ENCODE data around the gene PDE3A. TPM values are rescaled to one million over a fixed set of nuclear protein-coding genes. Genes with fewer than 3 reads are reported as not detected.

The PDE3A gene
- total and polyA plus RNA-seq, 2 of the 4 experiments (the other 2 are of a cell fraction): 0.09 to 0.18 TPM

DNA sequence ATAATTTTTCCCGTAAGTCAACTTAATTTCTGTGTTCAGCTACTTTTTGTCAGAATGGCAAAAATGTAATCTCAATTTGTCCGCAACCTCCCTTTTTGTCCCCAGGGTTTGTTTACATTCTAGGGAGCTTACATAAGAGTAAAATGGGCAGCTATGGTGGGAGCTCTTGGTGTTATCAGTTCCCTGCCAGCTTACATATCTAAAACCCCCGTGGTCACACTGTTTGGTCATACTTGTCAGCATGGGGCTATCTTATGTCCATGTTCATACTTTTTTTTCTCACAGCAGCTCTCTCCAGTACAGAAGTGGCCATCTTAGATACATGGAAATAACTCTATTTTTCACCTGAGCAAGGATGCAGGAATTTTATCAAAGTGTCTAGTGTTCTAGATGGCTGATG is 343.5 kb downstream of the PDE3A start:
- ChIA-PET POLR2A (ENCODE audit: unreplicated experiment) (no interaction called here), CTCF (no interaction called here)
- Histone ChIP-seq H3K27ac (ENCODE audit: insufficient read depth, low read length) (no peak overlapping the region), H3K9me3 (ENCODE audit: control insufficient read depth, insufficient read depth, low read length) (no peaks in the 10 kb centered on the region), H3K4me2 (ENCODE audit: low read depth, low read length) (no peak overlapping the region), H2AK5ac (ENCODE audit: low read depth, low read length) (no peak overlapping the region), H4K5ac (ENCODE audit: low read depth, low read length) (no peak overlapping the region), H3K27me3 (ENCODE audit: control insufficient read depth, insufficient read depth, low read length) (no peaks in the 10 kb centered on the region), H3K14ac (replicated peaks; ENCODE audit: low read depth, low read length) (no peak overlapping the region), H2BK20ac (ENCODE audit: low read depth, low read length) (no peak overlapping the region), H3K4ac (ENCODE audit: low read depth, low read length) (no peak overlapping the region), H3K9ac (ENCODE audit: low read depth, low read length) (no peak overlapping the region), H4K20me1 (ENCODE audit: insufficient read depth, low read length) (no peaks in the 10 kb centered on the region), H4K8ac (ENCODE audit: low read depth in 2 of 2, low read length in 2 of 2) (no peak overlapping the region), H3K56ac (ENCODE audit: extremely low read depth, insufficient read depth, low read length) (no peak overlapping the region), H3K18ac (ENCODE audit: low read depth, low read length) (no peak overlapping the region), H3K9me1 (ENCODE audit: insufficient read depth, low read length) (no peaks in the 10 kb centered on the region), H3K79me1 (ENCODE audit: low read depth in 1 of 2, low read length in 2 of 2) (no peaks in the 10 kb centered on the region), H3K36me3 (ENCODE audit: control insufficient read depth, insufficient read depth, low read length) (no peaks in the 10 kb centered on the region), H3K4me1 (ENCODE audit: control insufficient read depth, insufficient read depth, low read length) (no peaks in the 10 kb centered on the region), H3K4me3 (ENCODE audit: insufficient read depth, low read depth, low read length) (no peak overlapping the region), H2BK5ac (ENCODE audit: low read depth, low read length, poor library complexity, severe bottlenecking) (no peak overlapping the region), H4K91ac (ENCODE audit: insufficient read depth, low read depth, low read length) (no peak overlapping the region), H2BK120ac (ENCODE audit: low read depth, low read length) (no peak overlapping the region), H2AK9ac (replicated peaks; ENCODE audit: low read depth, low read length, poor library complexity) (no peak overlapping the region), H3K23ac (ENCODE audit: low read depth, low read length) (no peak overlapping the region), H2BK15ac (ENCODE audit: low read depth, low read length) (no peak overlapping the region), H2AFZ (replicated peaks; ENCODE audit: low read length, poor library complexity) (no peak overlapping the region)
- DNase-seq (no peak), ATAC-seq (ENCODE audit: low read depth) (no peak)
- in situ Hi-C loops (cut with MboI; ENCODE audit: low sequenced_read_pairs): no loop called here
- no TSS peak for BruUV-seq (replicated peaks)
- TF ChIP-seq NFE2L2 (IDR thresholded peaks at IDR 0.05; ENCODE audit: low read depth, low read length): no peak
- TF ChIP-seq RFX5 (IDR thresholded peaks at IDR 0.05; ENCODE audit: low read depth, low read length): no peak
- TF ChIP-seq, protein P1, sequence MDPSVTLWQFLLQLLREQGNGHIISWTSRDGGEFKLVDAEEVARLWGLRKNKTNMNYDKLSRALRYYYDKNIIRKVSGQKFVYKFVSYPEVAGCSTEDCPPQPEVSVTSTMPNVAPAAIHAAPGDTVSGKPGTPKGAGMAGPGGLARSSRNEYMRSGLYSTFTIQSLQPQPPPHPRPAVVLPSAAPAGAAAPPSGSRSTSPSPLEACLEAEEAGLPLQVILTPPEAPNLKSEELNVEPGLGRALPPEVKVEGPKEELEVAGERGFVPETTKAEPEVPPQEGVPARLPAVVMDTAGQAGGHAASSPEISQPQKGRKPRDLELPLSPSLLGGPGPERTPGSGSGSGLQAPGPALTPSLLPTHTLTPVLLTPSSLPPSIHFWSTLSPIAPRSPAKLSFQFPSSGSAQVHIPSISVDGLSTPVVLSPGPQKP (IDR thresholded peaks at IDR 0.05; ENCODE audit: borderline replicate concordance, low read depth, low read length): no peak
- TF ChIP-seq RCOR1 (IDR thresholded peaks at IDR 0.05; ENCODE audit: insufficient replicate concordance, low read length): no peak
- TF ChIP-seq POLR2A (IDR thresholded peaks at IDR 0.05; ENCODE audit: low read depth, low read length): no peak
- no peak for TF ChIP-seq MXI1 (IDR thresholded peaks at IDR 0.05; ENCODE audit: borderline replicate concordance, low read depth, low read length)
- TF ChIP-seq SMC3 (IDR thresholded peaks at IDR 0.05; ENCODE audit: low read depth, low read length): no peak
- TF ChIP-seq, protein P2, sequence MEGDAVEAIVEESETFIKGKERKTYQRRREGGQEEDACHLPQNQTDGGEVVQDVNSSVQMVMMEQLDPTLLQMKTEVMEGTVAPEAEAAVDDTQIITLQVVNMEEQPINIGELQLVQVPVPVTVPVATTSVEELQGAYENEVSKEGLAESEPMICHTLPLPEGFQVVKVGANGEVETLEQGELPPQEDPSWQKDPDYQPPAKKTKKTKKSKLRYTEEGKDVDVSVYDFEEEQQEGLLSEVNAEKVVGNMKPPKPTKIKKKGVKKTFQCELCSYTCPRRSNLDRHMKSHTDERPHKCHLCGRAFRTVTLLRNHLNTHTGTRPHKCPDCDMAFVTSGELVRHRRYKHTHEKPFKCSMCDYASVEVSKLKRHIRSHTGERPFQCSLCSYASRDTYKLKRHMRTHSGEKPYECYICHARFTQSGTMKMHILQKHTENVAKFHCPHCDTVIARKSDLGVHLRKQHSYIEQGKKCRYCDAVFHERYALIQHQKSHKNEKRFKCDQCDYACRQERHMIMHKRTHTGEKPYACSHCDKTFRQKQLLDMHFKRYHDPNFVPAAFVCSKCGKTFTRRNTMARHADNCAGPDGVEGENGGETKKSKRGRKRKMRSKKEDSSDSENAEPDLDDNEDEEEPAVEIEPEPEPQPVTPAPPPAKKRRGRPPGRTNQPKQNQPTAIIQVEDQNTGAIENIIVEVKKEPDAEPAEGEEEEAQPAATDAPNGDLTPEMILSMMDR (conservative IDR thresholded peaks at IDR 0.05; ENCODE audit: low read depth, low read length): no peak
- TF ChIP-seq BHLHE40 (IDR thresholded peaks at IDR 0.05; ENCODE audit: low read depth, low read length): no peak
- no peak for TF ChIP-seq RAD21 (IDR thresholded peaks at IDR 0.05; ENCODE audit: low read length)
- TF ChIP-seq MAFK (IDR thresholded peaks at IDR 0.05; ENCODE audit: low read depth, low read length): no peak
- no CpG with 5 or more reads among the region's 3 CpGs for WGBS, 2 experiments (ENCODE audit: extremely low coverage in 2 of 2, insufficient read length in 1 of 2)
- dilution Hi-C loops (cut with HindIII; ENCODE audit: low sequenced_read_pairs, unreplicated experiment): no loop called here
- intact Hi-C loops (cut with micrococcal nuclease): no loop called here

Measured in IMR-90 (cell line).